22Rv1 (cell line): ENCODE results near the gene SYNC.
"Not testable (repeated sequence)": the region's sequence is repeated elsewhere in the genome, so short reads cannot be mapped to it uniquely, and the experiment has no call there.

ENCODE experiments used
- ZFX ChIP-seq: fragments of 450-650 bp; IDR thresholded peaks from 2 replicates; pipeline ENCODE4 v1.6.1; 2017; ENCODE audit warnings: antibody characterized with exemption, borderline replicate concordance
- TF ChIP-seq, protein P1 (sequence below): fragments of 450-650 bp; IDR thresholded peaks from 2 replicates; pipeline ENCODE4 v1.5.1; 2017; ENCODE audit warnings: mild to moderate bottlenecking

- TF ChIP-seq, protein P1, sequence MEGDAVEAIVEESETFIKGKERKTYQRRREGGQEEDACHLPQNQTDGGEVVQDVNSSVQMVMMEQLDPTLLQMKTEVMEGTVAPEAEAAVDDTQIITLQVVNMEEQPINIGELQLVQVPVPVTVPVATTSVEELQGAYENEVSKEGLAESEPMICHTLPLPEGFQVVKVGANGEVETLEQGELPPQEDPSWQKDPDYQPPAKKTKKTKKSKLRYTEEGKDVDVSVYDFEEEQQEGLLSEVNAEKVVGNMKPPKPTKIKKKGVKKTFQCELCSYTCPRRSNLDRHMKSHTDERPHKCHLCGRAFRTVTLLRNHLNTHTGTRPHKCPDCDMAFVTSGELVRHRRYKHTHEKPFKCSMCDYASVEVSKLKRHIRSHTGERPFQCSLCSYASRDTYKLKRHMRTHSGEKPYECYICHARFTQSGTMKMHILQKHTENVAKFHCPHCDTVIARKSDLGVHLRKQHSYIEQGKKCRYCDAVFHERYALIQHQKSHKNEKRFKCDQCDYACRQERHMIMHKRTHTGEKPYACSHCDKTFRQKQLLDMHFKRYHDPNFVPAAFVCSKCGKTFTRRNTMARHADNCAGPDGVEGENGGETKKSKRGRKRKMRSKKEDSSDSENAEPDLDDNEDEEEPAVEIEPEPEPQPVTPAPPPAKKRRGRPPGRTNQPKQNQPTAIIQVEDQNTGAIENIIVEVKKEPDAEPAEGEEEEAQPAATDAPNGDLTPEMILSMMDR = not testable (repeated sequence)
- TF ChIP-seq ZFX = not testable (repeated sequence)
Measured at GRCh38 chr1:32696996-32697395, 5.6 kb downstream of the SYNC start.
